ENCODE measurements around the gene GPR158.

GRCh38 chr10:25508112-25508815 is 333.5 kb downstream of the GPR158 start:
- TF ChIP-seq, protein P1, sequence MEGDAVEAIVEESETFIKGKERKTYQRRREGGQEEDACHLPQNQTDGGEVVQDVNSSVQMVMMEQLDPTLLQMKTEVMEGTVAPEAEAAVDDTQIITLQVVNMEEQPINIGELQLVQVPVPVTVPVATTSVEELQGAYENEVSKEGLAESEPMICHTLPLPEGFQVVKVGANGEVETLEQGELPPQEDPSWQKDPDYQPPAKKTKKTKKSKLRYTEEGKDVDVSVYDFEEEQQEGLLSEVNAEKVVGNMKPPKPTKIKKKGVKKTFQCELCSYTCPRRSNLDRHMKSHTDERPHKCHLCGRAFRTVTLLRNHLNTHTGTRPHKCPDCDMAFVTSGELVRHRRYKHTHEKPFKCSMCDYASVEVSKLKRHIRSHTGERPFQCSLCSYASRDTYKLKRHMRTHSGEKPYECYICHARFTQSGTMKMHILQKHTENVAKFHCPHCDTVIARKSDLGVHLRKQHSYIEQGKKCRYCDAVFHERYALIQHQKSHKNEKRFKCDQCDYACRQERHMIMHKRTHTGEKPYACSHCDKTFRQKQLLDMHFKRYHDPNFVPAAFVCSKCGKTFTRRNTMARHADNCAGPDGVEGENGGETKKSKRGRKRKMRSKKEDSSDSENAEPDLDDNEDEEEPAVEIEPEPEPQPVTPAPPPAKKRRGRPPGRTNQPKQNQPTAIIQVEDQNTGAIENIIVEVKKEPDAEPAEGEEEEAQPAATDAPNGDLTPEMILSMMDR (conservative IDR thresholded peaks at IDR 0.05; ENCODE audit: low read length): no peak
- TF ChIP-seq EZH2phosphoT487 (IDR thresholded peaks at IDR 0.05; ENCODE audit: borderline replicate concordance, low read depth, low read length): no peak

Data from OCI-LY7 (cell line).